Neuronal stem cell (in vitro differentiated cells): ENCODE data around the gene MKNK2.
A peak's percentile ranks its signal among the peaks of the same experiment; 100 is the strongest.

Source experiments
- DNase-seq: peaks from one replicate; pipeline ENCODE4 v3.0.0-alpha.2; 2013; ENCODE audit warnings: low spot score
- H2AFZ ChIP-seq: one replicate; pipeline ENCODE4 v1.6.1; 2013; ENCODE audit warnings: mild to moderate bottlenecking, low read length, inconsistent platforms
- H2AK5ac ChIP-seq: 2 replicates; pipeline ENCODE4 v1.6.1; 2013; ENCODE audit warnings: low read depth, mild to moderate bottlenecking, inconsistent platforms, low read length, moderate library complexity, mixed read lengths
- H2BK120ac ChIP-seq: 2 replicates; pipeline ENCODE4 v1.6.1; 2013; ENCODE audit warnings: low read depth, mild to moderate bottlenecking, inconsistent platforms, low read length, moderate library complexity, mixed read lengths
- H2BK12ac ChIP-seq: one replicate; pipeline ENCODE4 v1.6.1; 2013; ENCODE audit warnings: low read length, inconsistent platforms
- H2BK15ac ChIP-seq: 2 replicates; pipeline ENCODE4 v1.6.1; 2013; ENCODE audit warnings: mild to moderate bottlenecking, low read length, inconsistent platforms, mixed read lengths
- H2BK5ac ChIP-seq: one replicate; pipeline ENCODE4 v1.6.1; 2013; ENCODE audit warnings: inconsistent platforms, mild to moderate bottlenecking, low read length, moderate library complexity
- H3K14ac ChIP-seq: one replicate; pipeline ENCODE4 v1.6.1; 2013; ENCODE audit warnings: low read length, inconsistent platforms
- H3K18ac ChIP-seq: 2 replicates; pipeline ENCODE4 v1.6.1; 2013; ENCODE audit warnings: low read length, inconsistent platforms
- H3K23ac ChIP-seq: 2 replicates; pipeline ENCODE4 v1.6.1; 2013; ENCODE audit warnings: low read depth, mild to moderate bottlenecking, mixed read lengths, low read length, inconsistent platforms; ENCODE audit not compliant: poor library complexity
- H3K27ac ChIP-seq: replicated peaks from 3 replicates; pipeline ENCODE4 v1.5.1; 2013; ENCODE audit warnings: low read length, inconsistent platforms
- H3K27me3 ChIP-seq, 3 experiments: 2 replicates each; pipeline ENCODE4 v1.6.1; 2013; ENCODE audit warnings: low read length in 3 of 3, mild to moderate bottlenecking in 2 of 3, inconsistent platforms in 1 of 3, low read depth in 1 of 3, mixed read lengths in 1 of 3, moderate library complexity in 1 of 3; ENCODE audit not compliant: control insufficient read depth in 3 of 3, insufficient read depth in 3 of 3
- H3K36me3 ChIP-seq, 2 donors: replicated peaks in 1 of 2; 2 replicates each; pipeline ENCODE4 v1.6.1; 2013; ENCODE audit warnings: low read length in 2 of 2; ENCODE audit not compliant: control insufficient read depth in 2 of 2, insufficient read depth in 2 of 2
- H3K4ac ChIP-seq: 2 replicates; pipeline ENCODE4 v1.6.1; 2013; ENCODE audit warnings: inconsistent platforms, mild to moderate bottlenecking, low read length, moderate library complexity
- H3K4me1 ChIP-seq, 2 donors: 1 replicate in 1 of 2; 2 replicates in 1 of 2; pipeline ENCODE4 v1.6.1; 2013; ENCODE audit warnings: low read length in 2 of 2, low read depth in 1 of 2; ENCODE audit not compliant: control insufficient read depth in 2 of 2, insufficient read depth in 1 of 2
- H3K4me2 ChIP-seq: one replicate; pipeline ENCODE4 v1.6.1; 2013; ENCODE audit warnings: mild to moderate bottlenecking, low read length, inconsistent platforms; ENCODE audit not compliant: insufficient read depth, poor library complexity, severe bottlenecking
- H3K4me3 ChIP-seq, 2 donors: 2 replicates each; pipeline ENCODE4 v1.5.1; 2013; ENCODE audit warnings: low read length in 2 of 2, mild to moderate bottlenecking in 2 of 2, inconsistent platforms in 1 of 2, moderate library complexity in 1 of 2
- H3K79me1 ChIP-seq: one replicate; pipeline ENCODE4 v1.6.1; 2013; ENCODE audit warnings: low read depth, mild to moderate bottlenecking, inconsistent platforms, low read length, moderate library complexity
- H3K9ac ChIP-seq: one replicate; pipeline ENCODE4 v1.6.1; 2013; ENCODE audit warnings: mild to moderate bottlenecking, low read depth, low read length, inconsistent platforms; ENCODE audit not compliant: poor library complexity
- H3K9me3 ChIP-seq, 2 donors: replicated peaks in 1 of 2; 2 replicates each; pipeline versions ENCODE3 to v1.6.1; 2013; ENCODE audit warnings: low read length in 2 of 2, mild to moderate bottlenecking in 2 of 2, inconsistent platforms in 1 of 2, low read depth in 1 of 2, mixed read lengths in 1 of 2, moderate library complexity in 1 of 2; ENCODE audit not compliant: control insufficient read depth in 2 of 2, insufficient read depth in 1 of 2
- H4K8ac ChIP-seq: one replicate; pipeline ENCODE4 v1.6.1; 2013; ENCODE audit warnings: low read depth, mild to moderate bottlenecking, inconsistent platforms, low read length, moderate library complexity
- H4K91ac ChIP-seq: one replicate; pipeline ENCODE4 v1.6.1; 2013; ENCODE audit warnings: low read length, low read depth, mild to moderate bottlenecking, inconsistent platforms; ENCODE audit not compliant: poor library complexity
- WGBS, 2 donors: extraction: QIAGEN DNeasy Blood & Tissue Kit; methylation state at CpG; one replicate each; pipeline ENCODE4 v1.1.7; 2013; ENCODE audit warnings: missing lambda C conversion rate in 2 of 2, mixed read lengths in 1 of 2; ENCODE audit not compliant: insufficient read length in 2 of 2, insufficient replicate concordance in 1 of 2; ENCODE audit errors: extremely low coverage in 2 of 2; 5-methylcytosine and 5-hydroxymethylcytosine counted together

MKNK2 gene

DNA sequence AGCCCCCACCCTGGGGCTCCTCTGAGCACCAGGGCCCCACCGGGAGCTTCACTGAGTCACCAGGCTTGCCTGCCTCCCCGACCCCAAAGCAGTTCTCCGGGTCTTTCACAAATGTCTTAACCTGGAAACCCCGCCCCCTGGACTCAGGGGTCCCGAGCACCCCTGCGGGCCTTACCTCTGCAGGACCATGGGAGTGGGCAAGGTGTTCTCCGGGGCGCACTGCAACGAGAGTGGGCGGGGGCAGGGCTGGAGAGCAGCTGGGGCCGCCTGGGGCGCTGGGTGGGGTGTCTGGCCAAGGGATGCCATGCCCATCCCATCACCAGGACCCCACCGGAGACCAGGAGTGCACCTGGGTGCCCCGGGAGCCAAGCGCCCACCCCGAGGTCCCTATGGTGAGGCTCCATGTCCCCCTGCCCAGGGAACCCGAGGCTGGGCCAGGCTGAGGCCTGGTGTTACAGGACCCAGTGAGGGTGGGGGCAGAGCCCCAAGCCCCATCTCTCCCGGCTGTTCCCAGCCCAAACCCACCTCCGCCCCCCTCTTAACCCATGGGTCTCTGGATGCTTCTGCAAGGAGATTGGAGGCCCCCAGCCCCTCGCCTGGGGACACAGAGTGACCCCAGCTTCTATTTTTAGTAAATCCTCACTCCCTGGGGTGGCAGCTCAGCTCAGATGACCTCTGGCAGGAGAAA is 10.9 kb downstream of the MKNK2 start:
- no peaks in the 10 kb centered on the region for H3K27me3 ChIP-seq

DNA sequence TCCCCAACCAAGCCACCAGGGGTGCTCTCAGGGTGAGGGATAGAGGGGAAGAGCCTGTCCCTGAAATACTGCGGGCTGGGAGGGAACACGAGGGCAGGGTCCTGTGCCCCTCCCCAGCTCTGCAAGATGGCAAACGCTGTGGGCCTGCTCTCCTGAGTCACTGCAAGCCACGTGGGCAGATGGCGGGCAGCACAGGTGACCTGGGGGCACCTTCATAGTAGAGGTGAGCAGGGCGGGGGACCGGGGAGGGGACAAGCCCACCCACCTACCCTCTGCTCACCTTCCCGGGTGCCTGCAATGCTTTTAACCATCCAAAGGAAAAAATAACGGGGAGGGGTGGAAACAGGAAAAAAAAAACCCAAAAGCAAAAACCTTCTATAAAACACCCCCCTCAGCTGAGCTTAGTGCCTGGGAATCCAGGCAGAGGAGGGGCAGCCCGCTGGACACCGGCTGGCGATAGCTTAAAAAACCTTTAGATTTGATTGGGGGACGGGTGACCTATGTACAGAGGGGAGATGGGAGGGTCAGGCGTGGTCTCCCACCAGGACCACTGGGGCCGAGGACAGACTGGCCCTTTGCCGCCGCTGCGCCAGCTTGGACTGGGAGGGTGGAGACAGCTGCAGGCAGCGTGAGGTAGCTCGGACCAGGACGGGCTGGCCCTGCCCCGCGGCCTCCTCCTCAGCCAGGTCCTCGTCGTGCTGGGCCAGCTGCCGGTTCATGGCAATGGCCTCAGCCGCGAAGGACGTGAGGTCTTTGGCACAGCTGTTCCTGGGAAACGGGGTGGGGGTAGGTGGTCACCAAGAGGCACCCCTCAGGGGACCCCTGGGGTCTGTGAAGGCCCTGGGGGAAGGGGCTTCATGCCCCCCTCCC is 11.7 kb downstream of the MKNK2 start:
- WGBS, 2 donors = no CpG with 5 or more reads among the region's 30 CpGs
- Histone ChIP-seq H3K4me3 (no peak overlapping the region), H3K4ac (no peak overlapping the region), H2BK5ac (peak overlapping the region; percentile 35), H2AK5ac (peak overlapping the region; percentile 56), H4K91ac (no peak overlapping the region), H2BK120ac (no peak overlapping the region), H3K4me1 (peaks cover 0 to 23% of the 10 kb centered on the region in 2 donors), H3K9me3 (peaks cover 3 to 4% of the 10 kb centered on the region in 2 donors), H2BK12ac (peak overlapping the region; percentile 73), H3K36me3 (peaks cover 33 to 66% of the 10 kb centered on the region in 2 donors), H2AFZ (no peak overlapping the region), H4K8ac (no peak overlapping the region), H3K23ac (peak overlapping the region; percentile 73), H3K27ac (no peak overlapping the region), H3K18ac (no peak overlapping the region), H3K4me2 (no peak overlapping the region), H3K27me3 (no peaks in the 10 kb centered on the region), H3K14ac (no peak overlapping the region), H2BK15ac (peak overlapping the region; percentile 17), H3K79me1 (peaks cover 34% of the 10 kb centered on the region), H3K9ac (peak overlapping the region; percentile 70)
- DNase-seq = no peak

More for the DNA sequence above, 10.9 kb downstream of the MKNK2 start:
- Histone ChIP-seq H4K8ac (no peak overlapping the region), H2BK12ac (no peak overlapping the region), H3K23ac (no peak overlapping the region), H3K9ac (no peak overlapping the region), H3K79me1 (peaks cover 35% of the 10 kb centered on the region), H2BK15ac (no peak overlapping the region), H2BK5ac (peak overlapping the region; percentile 100), H2AK5ac (peak overlapping the region; percentile 100), H2AFZ (no peak overlapping the region), H3K9me3 (peaks cover 3 to 4% of the 10 kb centered on the region in 2 donors), H2BK120ac (no peak overlapping the region), H3K36me3 (peaks cover 36 to 74% of the 10 kb centered on the region in 2 donors), H3K18ac (no peak overlapping the region), H4K91ac (no peak overlapping the region), H3K4me3 (peak overlapping the region in 1 of 2 donors; percentile 58), H3K4me1 (peaks cover 0 to 23% of the 10 kb centered on the region in 2 donors), H3K4me2 (no peak overlapping the region), H3K27ac (no peak overlapping the region), H3K14ac (no peak overlapping the region), H3K4ac (no peak overlapping the region)
- no CpG with 5 or more reads among the region's 20 CpGs for WGBS, 2 donors
- no peak for DNase-seq

DNA sequence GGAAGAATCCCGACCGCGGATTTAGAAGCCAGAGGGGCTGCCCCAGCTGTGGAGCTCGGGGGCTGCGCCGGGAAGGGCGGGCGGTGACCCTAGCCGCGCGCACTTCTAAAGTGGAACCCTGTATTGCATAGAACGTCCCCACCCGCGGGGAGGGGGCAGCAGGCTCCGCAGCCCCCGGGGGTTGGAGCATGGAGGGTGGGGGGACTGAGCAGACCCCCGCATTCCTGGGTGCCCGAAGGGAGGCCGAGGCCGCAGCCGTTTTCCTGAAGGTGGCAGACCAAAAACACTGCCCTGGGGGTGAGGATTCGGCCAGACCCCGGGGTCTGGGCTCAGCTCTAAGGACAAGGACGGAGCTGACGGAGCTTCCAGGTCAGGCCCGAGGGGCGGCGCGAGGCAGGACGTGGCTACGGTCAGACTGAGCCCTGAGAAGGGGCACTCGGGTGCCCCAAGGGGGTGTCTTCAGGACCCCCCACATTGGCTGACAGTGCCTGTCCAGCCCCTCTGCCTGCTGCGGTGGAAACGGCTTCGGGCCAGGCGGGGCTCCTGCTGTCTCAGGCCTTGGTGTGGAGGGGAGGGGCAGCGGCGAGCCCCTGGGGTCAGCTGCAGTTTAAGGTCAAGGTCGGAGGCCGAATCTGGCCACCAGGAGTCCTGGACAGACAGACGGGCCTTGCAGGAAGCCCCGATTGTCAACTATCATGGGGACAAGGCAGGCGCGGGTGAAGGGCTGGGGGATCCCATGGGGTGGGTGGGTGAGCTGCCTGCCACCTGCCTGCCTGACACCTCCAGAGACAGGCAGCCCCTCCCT is 12.6 kb downstream of the MKNK2 start:
- H3K14ac ChIP-seq = no peak overlapping the region
- H3K4ac ChIP-seq = no peak overlapping the region
- H3K9me3 ChIP-seq = peaks cover 3 to 4% of the 10 kb centered on the region in 2 donors
- peak overlapping the region; percentile 73 for H2BK12ac ChIP-seq
- H3K9ac ChIP-seq = no peak overlapping the region
- no peak overlapping the region for H3K18ac ChIP-seq
- H3K4me1 ChIP-seq = peaks cover 0 to 23% of the 10 kb centered on the region in 2 donors
- H4K91ac ChIP-seq = no peak overlapping the region
- H2BK5ac ChIP-seq = no peak overlapping the region
- H2AK5ac ChIP-seq = peak overlapping the region; percentile 56
- H2BK120ac ChIP-seq = no peak overlapping the region
- no peak overlapping the region for H3K4me3 ChIP-seq
- no peak overlapping the region for H2AFZ ChIP-seq
- H3K79me1 ChIP-seq = peaks cover 30% of the 10 kb centered on the region
- H3K4me2 ChIP-seq = no peak overlapping the region
- no peak overlapping the region for H3K23ac ChIP-seq
- H3K27ac ChIP-seq = no peak overlapping the region
- H4K8ac ChIP-seq = no peak overlapping the region
- no CpG with 5 or more reads among the region's 44 CpGs for WGBS, 2 donors
- no peak overlapping the region for H2BK15ac ChIP-seq
- DNase-seq = no peak
- H3K27me3 ChIP-seq = no peaks in the 10 kb centered on the region
- peaks cover 33 to 58% of the 10 kb centered on the region in 2 donors for H3K36me3 ChIP-seq
